Panc1 (cell line): ENCODE measurements around the gene CREB3.

Experiments used
- CTCF ChIP-seq: fragments of 450-650 bp; IDR thresholded peaks from 2 replicates; pipeline ENCODE4 v1.5.1; 2017; ENCODE audit warnings: mild to moderate bottlenecking
- REST ChIP-seq, 2 experiments: IDR thresholded peaks; 2 replicates each; pipeline ENCODE4 v1.6.1; 2011 to 2012; ENCODE audit warnings: low read depth in 2 of 2, control low read depth in 1 of 2, low read length in 1 of 2, mild to moderate bottlenecking in 1 of 2, moderate library complexity in 1 of 2; ENCODE audit not compliant: insufficient read depth in 1 of 2

GRCh38 chr9:35700031-35700430, 32.4 kb upstream of the CREB3 start:
- TF ChIP-seq CTCF (no peak), REST (IDR thresholded peaks at IDR 0.05; ENCODE audit: insufficient read depth in 1 of 2, low read depth in 2 of 2, low read length in 1 of 2) (no peak)
